ENCODE results near the gene TBCE.

DNA sequence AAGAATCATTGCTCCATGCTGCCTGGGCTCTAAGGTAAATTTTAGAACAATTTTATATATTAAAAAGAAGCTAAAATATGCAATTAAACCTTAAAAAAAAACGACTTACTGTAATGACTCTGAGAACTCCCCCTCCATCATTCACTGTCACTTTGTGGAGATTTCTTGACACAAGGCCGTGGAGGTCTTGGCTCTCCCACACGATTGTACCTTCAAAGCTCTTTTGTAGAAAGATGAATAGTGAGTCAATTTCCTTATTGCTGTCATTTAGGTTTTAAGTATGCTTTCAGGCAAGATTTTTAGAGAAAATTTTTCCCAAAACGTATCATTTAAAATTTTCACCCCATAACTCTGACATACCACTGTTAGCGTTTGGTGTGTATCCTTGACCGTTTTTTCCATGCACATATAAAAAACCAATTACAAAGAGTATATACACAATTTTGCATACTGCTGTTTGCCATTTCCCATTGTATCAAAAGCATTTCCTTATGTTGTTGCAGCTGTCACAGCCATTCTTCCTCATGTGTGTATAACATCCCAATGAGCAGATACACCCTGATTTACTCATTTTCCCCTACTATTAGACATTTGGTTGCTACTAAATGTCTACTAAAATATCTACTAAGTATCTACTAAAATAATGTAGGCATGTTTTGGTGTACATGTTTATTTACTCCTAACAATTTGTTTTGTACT, 103.7 kb downstream of the TBCE start:
- TF ChIP-seq EZH2 (IDR thresholded peaks at IDR 0.05; ENCODE audit: borderline replicate concordance, low read length) = no peak
- TF ChIP-seq, protein P1, sequence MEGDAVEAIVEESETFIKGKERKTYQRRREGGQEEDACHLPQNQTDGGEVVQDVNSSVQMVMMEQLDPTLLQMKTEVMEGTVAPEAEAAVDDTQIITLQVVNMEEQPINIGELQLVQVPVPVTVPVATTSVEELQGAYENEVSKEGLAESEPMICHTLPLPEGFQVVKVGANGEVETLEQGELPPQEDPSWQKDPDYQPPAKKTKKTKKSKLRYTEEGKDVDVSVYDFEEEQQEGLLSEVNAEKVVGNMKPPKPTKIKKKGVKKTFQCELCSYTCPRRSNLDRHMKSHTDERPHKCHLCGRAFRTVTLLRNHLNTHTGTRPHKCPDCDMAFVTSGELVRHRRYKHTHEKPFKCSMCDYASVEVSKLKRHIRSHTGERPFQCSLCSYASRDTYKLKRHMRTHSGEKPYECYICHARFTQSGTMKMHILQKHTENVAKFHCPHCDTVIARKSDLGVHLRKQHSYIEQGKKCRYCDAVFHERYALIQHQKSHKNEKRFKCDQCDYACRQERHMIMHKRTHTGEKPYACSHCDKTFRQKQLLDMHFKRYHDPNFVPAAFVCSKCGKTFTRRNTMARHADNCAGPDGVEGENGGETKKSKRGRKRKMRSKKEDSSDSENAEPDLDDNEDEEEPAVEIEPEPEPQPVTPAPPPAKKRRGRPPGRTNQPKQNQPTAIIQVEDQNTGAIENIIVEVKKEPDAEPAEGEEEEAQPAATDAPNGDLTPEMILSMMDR (conservative IDR thresholded peaks at IDR 0.05 in 1 of 2, IDR thresholded peaks at IDR 0.05 in 1 of 2; ENCODE audit: extremely low read depth in 1 of 2, insufficient read depth in 1 of 2, low read depth in 1 of 2, low read length in 2 of 2) = no peak
